ENCODE measurements around the gene SPEF1.

GRCh38 chr20:3788685-3789155, 7.5 kb upstream of the SPEF1 start:
- TF ChIP-seq, protein P1, sequence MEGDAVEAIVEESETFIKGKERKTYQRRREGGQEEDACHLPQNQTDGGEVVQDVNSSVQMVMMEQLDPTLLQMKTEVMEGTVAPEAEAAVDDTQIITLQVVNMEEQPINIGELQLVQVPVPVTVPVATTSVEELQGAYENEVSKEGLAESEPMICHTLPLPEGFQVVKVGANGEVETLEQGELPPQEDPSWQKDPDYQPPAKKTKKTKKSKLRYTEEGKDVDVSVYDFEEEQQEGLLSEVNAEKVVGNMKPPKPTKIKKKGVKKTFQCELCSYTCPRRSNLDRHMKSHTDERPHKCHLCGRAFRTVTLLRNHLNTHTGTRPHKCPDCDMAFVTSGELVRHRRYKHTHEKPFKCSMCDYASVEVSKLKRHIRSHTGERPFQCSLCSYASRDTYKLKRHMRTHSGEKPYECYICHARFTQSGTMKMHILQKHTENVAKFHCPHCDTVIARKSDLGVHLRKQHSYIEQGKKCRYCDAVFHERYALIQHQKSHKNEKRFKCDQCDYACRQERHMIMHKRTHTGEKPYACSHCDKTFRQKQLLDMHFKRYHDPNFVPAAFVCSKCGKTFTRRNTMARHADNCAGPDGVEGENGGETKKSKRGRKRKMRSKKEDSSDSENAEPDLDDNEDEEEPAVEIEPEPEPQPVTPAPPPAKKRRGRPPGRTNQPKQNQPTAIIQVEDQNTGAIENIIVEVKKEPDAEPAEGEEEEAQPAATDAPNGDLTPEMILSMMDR (IDR thresholded peaks at IDR 0.05 in 2 of 3, conservative IDR thresholded peaks at IDR 0.05 in 1 of 3; ENCODE audit: control insufficient read depth in 2 of 3, extremely low read depth in 1 of 3, insufficient read depth in 1 of 3, low read depth in 3 of 3, low read length in 3 of 3), result no peak
- TF ChIP-seq CBX5 (IDR thresholded peaks at IDR 0.05; ENCODE audit: low read depth) (no peak), POLR2AphosphoS2 (IDR thresholded peaks at IDR 0.05; ENCODE audit: low read depth, low read length) (no peak)
